Hepatocyte (in vitro differentiated cells): ENCODE results near the gene MGME1.

ENCODE experiments used
- EZH2 ChIP-seq: fragments of 200-600 bp; sonication (generic); IDR thresholded peaks from 2 replicates; pipeline ENCODE4 v1.6.1; 2016; ENCODE audit warnings: antibody characterized with exemption, mild to moderate bottlenecking, borderline replicate concordance
- TF ChIP-seq, protein P1 (sequence below): fragments of 200-600 bp; sonication (generic); IDR thresholded peaks from 2 replicates; pipeline ENCODE4 v1.5.1; 2016; ENCODE audit warnings: antibody characterized with exemption, mild to moderate bottlenecking; ENCODE audit not compliant: poor library complexity

DNA sequence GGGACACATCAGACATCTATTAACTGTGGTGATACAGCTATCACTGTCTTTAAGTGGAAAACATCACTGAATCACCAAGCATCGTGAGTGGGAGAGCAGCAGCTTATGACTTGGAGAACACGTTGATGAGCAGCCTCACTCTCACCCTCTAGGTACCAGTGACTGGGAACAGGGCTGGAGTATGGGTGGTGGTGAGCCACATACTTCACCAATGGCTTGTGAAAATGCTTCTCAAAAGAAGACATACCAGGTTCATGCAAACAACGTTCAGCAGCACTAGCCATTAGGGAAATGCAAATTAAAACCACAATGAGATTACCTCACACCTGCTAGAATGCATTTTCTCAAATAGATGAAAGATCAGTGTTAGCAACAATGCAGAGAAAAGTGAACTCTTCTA lies 25.5 kb upstream of the MGME1 start:
- TF ChIP-seq, protein P1, sequence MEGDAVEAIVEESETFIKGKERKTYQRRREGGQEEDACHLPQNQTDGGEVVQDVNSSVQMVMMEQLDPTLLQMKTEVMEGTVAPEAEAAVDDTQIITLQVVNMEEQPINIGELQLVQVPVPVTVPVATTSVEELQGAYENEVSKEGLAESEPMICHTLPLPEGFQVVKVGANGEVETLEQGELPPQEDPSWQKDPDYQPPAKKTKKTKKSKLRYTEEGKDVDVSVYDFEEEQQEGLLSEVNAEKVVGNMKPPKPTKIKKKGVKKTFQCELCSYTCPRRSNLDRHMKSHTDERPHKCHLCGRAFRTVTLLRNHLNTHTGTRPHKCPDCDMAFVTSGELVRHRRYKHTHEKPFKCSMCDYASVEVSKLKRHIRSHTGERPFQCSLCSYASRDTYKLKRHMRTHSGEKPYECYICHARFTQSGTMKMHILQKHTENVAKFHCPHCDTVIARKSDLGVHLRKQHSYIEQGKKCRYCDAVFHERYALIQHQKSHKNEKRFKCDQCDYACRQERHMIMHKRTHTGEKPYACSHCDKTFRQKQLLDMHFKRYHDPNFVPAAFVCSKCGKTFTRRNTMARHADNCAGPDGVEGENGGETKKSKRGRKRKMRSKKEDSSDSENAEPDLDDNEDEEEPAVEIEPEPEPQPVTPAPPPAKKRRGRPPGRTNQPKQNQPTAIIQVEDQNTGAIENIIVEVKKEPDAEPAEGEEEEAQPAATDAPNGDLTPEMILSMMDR: no peak
- TF ChIP-seq EZH2: no peak
